GM12878 (cell line): Measurements from ENCODE around the gene TBC1D25.

Experiments used
- CTCF ChIP-seq, 3 experiments: IDR thresholded peaks in 2 of 3; conservative IDR thresholded peaks in 1 of 3; 2 replicates each; pipeline ENCODE4 v1.5.1; 2011; ENCODE audit warnings: low read depth in 3 of 3, low read length in 3 of 3, mild to moderate bottlenecking in 3 of 3, control low read depth in 2 of 3, moderate library complexity in 2 of 3, inconsistent platforms in 1 of 3, mixed read lengths in 1 of 3; ENCODE audit not compliant: control insufficient read depth in 2 of 3, insufficient read depth in 1 of 3; ENCODE audit errors: extremely low read depth in 1 of 3
- EP300 ChIP-seq, 2 experiments: fragments of 150-350 bp in 1 of 2; IDR thresholded peaks; 2 replicates each; pipeline ENCODE4 v1.6.1; 2011 to 2012; ENCODE audit warnings: low read depth in 2 of 2, low read length in 2 of 2, borderline replicate concordance in 1 of 2, improper control_type of control experiment in 1 of 2, inconsistent platforms in 1 of 2; ENCODE audit not compliant: control insufficient read depth in 1 of 2
- NR2C1 ChIP-seq: fragments of 450-650 bp; IDR thresholded peaks from 2 replicates; pipeline ENCODE4 v1.6.1; 2017; ENCODE audit warnings: antibody characterized with exemption, mild to moderate bottlenecking, moderate library complexity
- POLR2AphosphoS5 ChIP-seq: IDR thresholded peaks from 2 replicates; pipeline ENCODE4 v1.6.1; 2011; ENCODE audit warnings: mild to moderate bottlenecking, low read length, inconsistent platforms
- RFX5 ChIP-seq: IDR thresholded peaks from 2 replicates; pipeline ENCODE4 v1.6.1; 2011; ENCODE audit warnings: low read depth, low read length, improper control_type of control experiment
- SRF ChIP-seq, 2 experiments: IDR thresholded peaks; 2 replicates each; pipeline ENCODE4 v1.6.1; 2011; ENCODE audit warnings: low read depth in 2 of 2, low read length in 2 of 2, mild to moderate bottlenecking in 1 of 2, moderate library complexity in 1 of 2
- TAF1 ChIP-seq: IDR thresholded peaks from 2 replicates; pipeline ENCODE4 v1.6.1; 2011; ENCODE audit warnings: mild to moderate bottlenecking, low read depth, low read length, borderline replicate concordance

- TF ChIP-seq POLR2AphosphoS5 = no peak
- TF ChIP-seq NR2C1 = no peak
- no peak for TF ChIP-seq EP300 (IDR thresholded peaks at IDR 0.05; ENCODE audit: borderline replicate concordance in 1 of 2, control insufficient read depth in 1 of 2, low read depth in 2 of 2, low read length in 2 of 2)
- no peak for TF ChIP-seq RFX5
- TF ChIP-seq SRF (IDR thresholded peaks at IDR 0.05; ENCODE audit: low read depth in 2 of 2, low read length in 2 of 2) = no peak
- TF ChIP-seq CTCF (IDR thresholded peaks at IDR 0.05 in 2 of 3, conservative IDR thresholded peaks at IDR 0.05 in 1 of 3; ENCODE audit: control insufficient read depth in 2 of 3, extremely low read depth in 1 of 3, insufficient read depth in 1 of 3, low read depth in 3 of 3, low read length in 3 of 3) = no peak
- TF ChIP-seq TAF1 = no peak
Measured at GRCh38 chrX:48520976-48521352, 18.6 kb upstream of the TBC1D25 start.
